HEK293 (cell line): ENCODE data around the gene SHC3.

Experiments used
- CTCF ChIA-PET: fragments of 350-600 bp; formaldehyde crosslinking; extraction: SDS; loops from one replicate; lab custom pipeline; 2021; ENCODE audit warnings: antibody characterized with exemption; lab: Yijun Ruan, JAX
- POLR2A ChIA-PET: fragments of 300-600 bp; formaldehyde crosslinking; extraction: SDS; loops from one replicate; lab custom pipeline; 2020; ENCODE audit warnings: antibody characterized with exemption, inconsistent platforms; lab: Yijun Ruan, JAX
- H3K27ac ChIP-seq: fragments of 200-500 bp; sonication (Bioruptor generic); 2 replicates; pipeline ENCODE4 v1.5.1; 2014; ENCODE audit warnings: low read depth, low read length, control low read depth, inconsistent platforms; ENCODE audit errors: extremely low read depth
- H3K36me3 ChIP-seq, 2 experiments: fragments of 200-500 bp in 1 of 2; sonication (Bioruptor generic) in 1 of 2; 1 replicate in 1 of 2; 2 replicates in 1 of 2; pipeline ENCODE4 v1.5.1; 2014 to 2017; ENCODE audit warnings: inconsistent platforms in 2 of 2, low read length in 2 of 2; ENCODE audit not compliant: control insufficient read depth in 2 of 2, insufficient read depth in 1 of 2
- H3K4me1 ChIP-seq: fragments of 200-500 bp; sonication (Bioruptor generic); 2 replicates; pipeline ENCODE4 v1.5.1; 2014; ENCODE audit warnings: mild to moderate bottlenecking, low read length, inconsistent platforms; ENCODE audit not compliant: control insufficient read depth, insufficient read depth
- H3K4me3 ChIP-seq: 2 replicates; pipeline ENCODE4 v1.5.1; 2011; ENCODE audit warnings: low read depth, mild to moderate bottlenecking, control low read depth, low read length, moderate library complexity
- H3K9me3 ChIP-seq: fragments of 200-500 bp; sonication (Bioruptor generic); 2 replicates; pipeline ENCODE4 v1.5.1; 2014; ENCODE audit warnings: low read depth, low read length, inconsistent platforms; ENCODE audit not compliant: control insufficient read depth, insufficient read depth
- GLIS2 ChIP-seq: fragments of 450-650 bp; formaldehyde crosslinking; IDR thresholded peaks from 2 replicates; pipeline ENCODE4 v1.5.1; 2016; ENCODE audit warnings: missing biosample characterization, missing genetic modification characterization
- HOXC10 ChIP-seq: sonication (generic); formaldehyde crosslinking; IDR thresholded peaks from 2 replicates; pipeline ENCODE4 v1.8.1; 2023; ENCODE audit warnings: mild to moderate bottlenecking, missing genetic modification reagents
- KLF16 ChIP-seq: fragments of 450-650 bp; formaldehyde crosslinking; IDR thresholded peaks from 2 replicates; pipeline ENCODE4 v1.5.1; 2017; ENCODE audit warnings: missing biosample characterization, missing genetic modification characterization
- KLF7 ChIP-seq: fragments of 450-650 bp; formaldehyde crosslinking; IDR thresholded peaks from 2 replicates; pipeline ENCODE4 v1.5.1; 2016; ENCODE audit warnings: missing biosample characterization, missing genetic modification characterization, borderline replicate concordance
- KLF8 ChIP-seq: fragments of 450-650 bp; formaldehyde crosslinking; IDR thresholded peaks from 2 replicates; pipeline ENCODE4 v1.5.1; 2016; ENCODE audit warnings: missing biosample characterization, missing genetic modification characterization
- KLF9 ChIP-seq: fragments of 450-650 bp; formaldehyde crosslinking; IDR thresholded peaks from 2 replicates; pipeline ENCODE4 v1.5.1; 2016; ENCODE audit warnings: missing biosample characterization, missing genetic modification characterization, low read depth
- OSR2 ChIP-seq: fragments of 450-650 bp; formaldehyde crosslinking; IDR thresholded peaks from 2 replicates; pipeline ENCODE4 v1.5.1; 2016; ENCODE audit warnings: missing biosample characterization, missing genetic modification characterization
- TSHZ1 ChIP-seq: fragments of 450-650 bp; formaldehyde crosslinking; IDR thresholded peaks from 2 replicates; pipeline ENCODE4 v1.5.1; 2016; ENCODE audit warnings: missing biosample characterization, missing genetic modification characterization, borderline replicate concordance
- ZBTB26 ChIP-seq: fragments of 450-650 bp; formaldehyde crosslinking; optimal IDR thresholded peaks from 2 replicates; pipeline ENCODE3; 2016; ENCODE audit warnings: missing biosample characterization, mild to moderate bottlenecking, missing genetic modification characterization
- ZBTB7A ChIP-seq: fragments of 450-650 bp; formaldehyde crosslinking; IDR thresholded peaks from 2 replicates; pipeline ENCODE4 v1.5.1; 2016; ENCODE audit warnings: low read depth, missing biosample characterization, missing genetic modification characterization
- ZFP69B ChIP-seq: fragments of 450-650 bp; formaldehyde crosslinking; IDR thresholded peaks from 2 replicates; pipeline ENCODE4 v1.5.1; 2016; ENCODE audit warnings: missing biosample characterization, missing genetic modification characterization
- ZNF280D ChIP-seq: fragments of 450-650 bp; formaldehyde crosslinking; IDR thresholded peaks from 2 replicates; pipeline ENCODE4 v1.5.1; 2016; ENCODE audit warnings: missing biosample characterization, missing genetic modification characterization
- ZNF292 ChIP-seq: fragments of 450-650 bp; formaldehyde crosslinking; IDR thresholded peaks from 2 replicates; pipeline ENCODE4 v1.5.1; 2016; ENCODE audit warnings: low read depth, missing biosample characterization, missing genetic modification characterization, borderline replicate concordance
- ZNF335 ChIP-seq: fragments of 450-650 bp; formaldehyde crosslinking; conservative IDR thresholded peaks from 2 replicates; pipeline ENCODE4 v1.5.1; 2016; ENCODE audit warnings: missing biosample characterization, missing genetic modification characterization
- ZNF362 ChIP-seq: fragments of 450-650 bp; formaldehyde crosslinking; IDR thresholded peaks from 2 replicates; pipeline ENCODE4 v1.5.1; 2016; ENCODE audit warnings: missing biosample characterization, missing genetic modification characterization
- ZNF404 ChIP-seq: fragments of 450-650 bp; formaldehyde crosslinking; IDR thresholded peaks from 2 replicates; pipeline ENCODE4 v1.5.1; 2017; ENCODE audit warnings: missing biosample characterization, missing genetic modification characterization
- ZNF521 ChIP-seq: fragments of 450-650 bp; formaldehyde crosslinking; IDR thresholded peaks from 2 replicates; pipeline ENCODE4 v1.5.1; 2017; ENCODE audit warnings: missing biosample characterization, mild to moderate bottlenecking, missing genetic modification characterization
- ZNF548 ChIP-seq: fragments of 450-650 bp; formaldehyde crosslinking; IDR thresholded peaks from 2 replicates; pipeline ENCODE4 v1.5.1; 2016; ENCODE audit warnings: missing biosample characterization, missing genetic modification characterization
- ZNF555 ChIP-seq: fragments of 450-650 bp; formaldehyde crosslinking; conservative IDR thresholded peaks from 2 replicates; pipeline ENCODE4 v1.5.1; 2017; ENCODE audit warnings: missing biosample characterization, mild to moderate bottlenecking, missing genetic modification characterization, inconsistent platforms
- ZNF645 ChIP-seq: fragments of 450-650 bp; formaldehyde crosslinking; IDR thresholded peaks from 2 replicates; pipeline ENCODE4; 2016; ENCODE audit warnings: missing biosample characterization, missing genetic modification characterization
- ZNF654 ChIP-seq: fragments of 450-650 bp; formaldehyde crosslinking; IDR thresholded peaks from 2 replicates; pipeline ENCODE4 v1.5.1; 2016; ENCODE audit warnings: low read depth, missing biosample characterization, missing genetic modification characterization
- ZNF660 ChIP-seq: fragments of 450-650 bp; IDR thresholded peaks from 2 replicates; pipeline ENCODE4 v1.5.1; 2018; ENCODE audit warnings: missing biosample characterization, mild to moderate bottlenecking, missing genetic modification characterization
- ZNF785 ChIP-seq: fragments of 450-650 bp; formaldehyde crosslinking; IDR thresholded peaks from 2 replicates; pipeline ENCODE4 v1.5.1; 2016; ENCODE audit warnings: missing biosample characterization, missing genetic modification characterization

SHC3 gene

GRCh38 chr9:89051421-89052025 is 127.1 kb downstream of the SHC3 start:
- no peaks in the 10 kb centered on the region for H3K36me3 ChIP-seq
- no peaks in the 10 kb centered on the region for H3K4me1 ChIP-seq
- no peak overlapping the region for H3K27ac ChIP-seq
- no peak overlapping the region for H3K4me3 ChIP-seq
- CTCF ChIA-PET: no interaction called here
- POLR2A ChIA-PET: no interaction called here
- no peaks in the 10 kb centered on the region for H3K9me3 ChIP-seq
- TF ChIP-seq ZNF660: no peak
- no peak for TF ChIP-seq GLIS2
- no peak for TF ChIP-seq ZNF555 (tag by site-specific recombination)
- TF ChIP-seq ZNF654: no peak
- TF ChIP-seq ZBTB7A (tag by site-specific recombination): no peak
- no peak for TF ChIP-seq ZFP69B (tag by site-specific recombination)
- TF ChIP-seq ZNF292 (tag by site-specific recombination): no peak
- no peak for TF ChIP-seq OSR2 (tag by site-specific recombination)
- TF ChIP-seq ZBTB26 (tag by site-specific recombination): no peak
- no peak for TF ChIP-seq ZNF404 (tag by site-specific recombination)
- no peak for TF ChIP-seq ZNF521 (tag by site-specific recombination)

- ChIA-PET POLR2A (no interaction called here), CTCF (interaction anchor here (0.7 kb wide), 1 partner anchor 24 kb away, joined by 3 read pairs; no protein-coding TSS in a partner anchor)
- Histone ChIP-seq H3K4me3 (no peak overlapping the region), H3K9me3 (no peaks in the 10 kb centered on the region), H3K36me3 (no peaks in the 10 kb centered on the region), H3K27ac (no peak overlapping the region), H3K4me1 (no peaks in the 10 kb centered on the region)
- no peak for TF ChIP-seq HOXC10 (CRISPR knock-in tag)
- no peak for TF ChIP-seq ZNF548 (tag by site-specific recombination)
- TF ChIP-seq ZNF335: no peak
- no peak for TF ChIP-seq ZNF645 (tag by site-specific recombination)
- no peak for TF ChIP-seq ZNF785 (tag by site-specific recombination)
- no peak for TF ChIP-seq KLF7 (tag by site-specific recombination)
- TF ChIP-seq ZNF362 (tag by site-specific recombination): no peak
- TF ChIP-seq KLF9 (tag by site-specific recombination): no peak
- TF ChIP-seq KLF16 (tag by site-specific recombination): no peak
- TF ChIP-seq, all 188 proteins: peak for 0
Measured at GRCh38 chr9:89049646-89050045, 129.0 kb downstream of the SHC3 start.

GRCh38 chr9:89048616-89049015 is 130.0 kb downstream of the SHC3 start:
- ChIA-PET CTCF (no interaction called here), POLR2A (no interaction called here)
- Histone ChIP-seq H3K4me1 (no peaks in the 10 kb centered on the region), H3K4me3 (no peak overlapping the region), H3K27ac (no peak overlapping the region), H3K9me3 (no peaks in the 10 kb centered on the region), H3K36me3 (no peaks in the 10 kb centered on the region)
- TF ChIP-seq OSR2 (tag by site-specific recombination): no peak
- no peak for TF ChIP-seq TSHZ1 (tag by site-specific recombination)
- no peak for TF ChIP-seq ZNF280D (tag by site-specific recombination)
- no peak for TF ChIP-seq ZFP69B (tag by site-specific recombination)
- no peak for TF ChIP-seq KLF8 (tag by site-specific recombination)
